GM19372 (cell line): ENCODE results near the gene MTMR12.
A peak's percentile ranks its signal among the peaks of the same experiment; 100 is the strongest.

ENCODE experiments used
- ATAC-seq: cut with Tn5 transposase; IDR thresholded peaks from one replicate; pipeline ENCODE4 v1.9.1; 2021; ENCODE audit warnings: mild to moderate bottlenecking, low read depth, moderate library complexity; ENCODE audit not compliant: unreplicated experiment

MTMR12 gene, protein sequence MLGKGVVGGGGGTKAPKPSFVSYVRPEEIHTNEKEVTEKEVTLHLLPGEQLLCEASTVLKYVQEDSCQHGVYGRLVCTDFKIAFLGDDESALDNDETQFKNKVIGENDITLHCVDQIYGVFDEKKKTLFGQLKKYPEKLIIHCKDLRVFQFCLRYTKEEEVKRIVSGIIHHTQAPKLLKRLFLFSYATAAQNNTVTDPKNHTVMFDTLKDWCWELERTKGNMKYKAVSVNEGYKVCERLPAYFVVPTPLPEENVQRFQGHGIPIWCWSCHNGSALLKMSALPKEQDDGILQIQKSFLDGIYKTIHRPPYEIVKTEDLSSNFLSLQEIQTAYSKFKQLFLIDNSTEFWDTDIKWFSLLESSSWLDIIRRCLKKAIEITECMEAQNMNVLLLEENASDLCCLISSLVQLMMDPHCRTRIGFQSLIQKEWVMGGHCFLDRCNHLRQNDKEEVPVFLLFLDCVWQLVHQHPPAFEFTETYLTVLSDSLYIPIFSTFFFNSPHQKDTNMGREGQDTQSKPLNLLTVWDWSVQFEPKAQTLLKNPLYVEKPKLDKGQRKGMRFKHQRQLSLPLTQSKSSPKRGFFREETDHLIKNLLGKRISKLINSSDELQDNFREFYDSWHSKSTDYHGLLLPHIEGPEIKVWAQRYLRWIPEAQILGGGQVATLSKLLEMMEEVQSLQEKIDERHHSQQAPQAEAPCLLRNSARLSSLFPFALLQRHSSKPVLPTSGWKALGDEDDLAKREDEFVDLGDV

DNA sequence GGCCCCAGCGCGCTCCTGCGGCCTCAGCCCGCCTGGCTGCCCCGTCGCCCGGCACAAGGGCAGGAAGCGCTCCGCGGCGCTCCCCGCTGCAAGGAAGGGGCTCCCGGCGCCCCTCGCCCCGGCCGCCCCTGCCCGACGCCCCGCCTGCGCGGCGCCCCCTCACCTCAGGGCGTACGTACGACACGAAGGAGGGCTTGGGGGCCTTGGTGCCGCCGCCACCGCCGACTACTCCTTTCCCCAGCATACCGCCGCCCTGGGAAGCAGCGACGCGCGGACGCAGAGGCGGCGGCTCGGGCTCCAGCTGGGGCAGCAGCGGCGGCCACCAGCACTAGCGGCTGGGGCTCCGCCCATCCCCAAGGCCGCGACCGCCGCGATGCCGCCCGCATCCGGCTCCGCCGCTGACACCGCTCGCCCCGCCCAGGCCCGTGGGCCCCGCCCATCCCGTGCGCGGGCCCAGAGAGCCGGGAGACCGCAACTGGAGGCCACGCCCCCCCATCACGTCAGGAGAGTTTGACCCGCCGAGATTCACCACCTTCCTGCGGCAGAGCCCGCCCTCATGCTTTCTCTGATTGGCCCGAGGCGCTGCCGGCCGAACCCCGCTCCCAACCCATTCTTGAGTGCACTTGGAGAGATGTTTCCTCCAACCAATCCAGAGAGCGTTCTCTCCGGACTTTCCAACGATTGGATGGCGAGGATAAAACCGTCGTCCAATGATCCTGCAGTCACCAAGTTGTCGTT is at the start of gene MTMR12:
MTMR12 (minus strand) TSS at position 345 of the 738 bp plus-strand sequence; CDS start at position 244, 101 bp downstream.
- ATAC-seq = peak; percentile 89

DNA sequence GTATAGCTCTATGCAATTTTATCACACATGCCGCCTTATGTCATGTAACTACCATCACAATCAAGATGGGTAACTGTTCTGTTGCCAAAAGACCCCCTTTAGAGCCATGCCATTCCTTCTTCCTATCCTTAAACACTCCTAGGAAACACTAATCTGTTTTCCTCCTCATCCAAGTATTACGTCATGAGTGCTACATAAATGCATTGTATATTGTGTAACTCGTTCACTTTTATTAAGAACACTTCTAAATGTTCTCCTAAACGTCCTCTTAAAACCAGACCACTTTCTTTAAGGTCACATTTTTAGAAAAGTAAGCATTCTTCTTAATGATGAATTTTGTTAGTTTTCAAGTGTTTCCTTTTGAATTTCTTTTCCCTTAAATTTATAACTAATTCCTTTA is 49.8 kb upstream of the MTMR12 start:
- ATAC-seq = no peak

DNA sequence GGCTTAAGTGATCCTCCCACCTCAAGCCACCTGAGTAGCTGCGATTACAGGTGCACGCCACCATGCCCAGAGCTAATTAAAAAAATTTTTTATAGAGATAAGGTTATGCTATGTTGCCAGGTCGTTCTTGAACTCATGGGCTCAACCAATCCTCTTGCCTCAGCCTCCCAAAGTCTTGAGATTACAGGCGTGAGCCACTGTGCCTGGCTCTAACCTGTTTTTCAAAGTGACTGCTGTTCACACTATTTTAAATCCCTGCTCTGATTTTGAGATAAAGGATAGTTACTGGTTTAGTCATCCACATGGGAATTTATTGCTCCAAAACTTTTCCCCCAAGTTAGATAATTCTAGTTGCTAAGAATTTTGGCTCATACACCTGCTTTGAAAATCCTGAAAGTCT is 48.2 kb upstream of the MTMR12 start:
- no peak for ATAC-seq

DNA sequence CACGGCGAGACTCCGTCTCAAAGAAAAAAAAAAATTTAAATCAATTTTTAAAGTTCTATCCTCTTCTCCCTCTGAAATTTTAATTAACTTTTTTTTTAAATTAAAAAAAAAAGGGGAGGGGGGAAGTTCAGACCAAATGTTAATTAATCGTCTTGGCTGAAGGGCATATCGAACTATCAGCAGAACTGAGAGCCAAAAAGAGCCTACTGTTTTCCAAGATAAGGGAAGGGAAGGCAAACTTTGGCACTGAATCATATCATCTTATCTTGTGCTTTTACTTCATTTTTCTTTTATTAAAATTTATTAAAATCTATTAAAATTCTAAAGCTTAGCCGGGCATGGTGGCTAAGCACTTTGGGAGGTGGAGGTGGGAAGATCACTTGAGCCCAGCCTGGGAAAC is 45.9 kb upstream of the MTMR12 start:
- ATAC-seq = no peak

DNA sequence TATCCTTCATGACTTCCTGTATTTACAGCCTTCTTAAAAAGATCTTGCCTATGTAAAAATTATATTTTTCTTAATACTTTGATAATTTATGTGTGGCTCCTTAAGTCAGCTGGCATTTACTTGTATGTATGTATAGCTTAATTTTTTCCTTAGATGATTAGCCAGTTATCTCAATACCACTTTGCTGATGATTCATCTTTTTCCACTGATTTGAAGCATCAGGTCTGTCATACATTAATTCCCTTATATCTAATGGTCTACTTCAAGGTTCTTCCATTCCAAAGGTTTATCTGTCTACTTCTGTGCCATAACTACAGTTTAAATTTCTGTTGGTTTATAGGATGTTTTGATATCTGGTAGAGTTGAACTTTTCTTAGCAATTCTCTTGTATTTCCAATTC is 44.9 kb upstream of the MTMR12 start:
- no peak for ATAC-seq

DNA sequence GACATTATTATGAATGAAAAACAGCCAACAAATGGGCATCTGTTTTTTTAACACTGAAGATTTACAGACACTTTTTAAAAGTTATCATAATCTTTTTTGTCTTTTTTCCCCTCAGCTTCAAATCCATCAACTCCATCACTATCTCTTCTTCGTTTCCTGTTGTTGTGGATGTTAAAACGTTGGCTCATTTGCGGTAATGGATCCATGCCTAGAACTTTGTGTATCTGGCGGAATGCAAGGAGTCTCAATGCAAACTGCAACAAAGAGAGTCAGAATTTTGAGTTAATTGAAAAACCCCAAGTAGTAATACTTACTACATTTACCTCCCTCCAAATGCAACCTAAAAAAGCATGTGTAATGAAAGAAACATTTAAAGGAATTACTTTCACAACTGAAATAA is 42.9 kb upstream of the MTMR12 start:
- ATAC-seq = no peak

DNA sequence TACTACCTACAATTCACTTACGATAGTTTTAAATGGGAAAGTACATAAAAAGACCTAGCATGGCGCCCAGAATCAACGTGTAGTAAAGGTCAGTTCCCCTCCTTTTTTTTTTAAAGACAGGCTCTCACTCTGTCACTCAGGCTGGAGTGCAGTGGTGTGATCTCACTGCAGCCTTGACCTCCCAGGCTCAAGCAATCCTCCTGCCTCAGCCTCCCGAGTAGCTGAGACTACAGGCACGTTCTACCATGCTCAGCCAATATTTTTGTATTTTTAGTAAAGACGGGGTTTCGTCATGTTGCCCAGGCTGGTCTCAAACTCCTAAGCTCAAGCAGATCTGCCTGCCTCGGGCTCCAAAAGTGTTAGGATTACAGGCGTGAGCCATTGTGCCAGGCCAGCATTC is 40.7 kb upstream of the MTMR12 start:
- no peak for ATAC-seq

DNA sequence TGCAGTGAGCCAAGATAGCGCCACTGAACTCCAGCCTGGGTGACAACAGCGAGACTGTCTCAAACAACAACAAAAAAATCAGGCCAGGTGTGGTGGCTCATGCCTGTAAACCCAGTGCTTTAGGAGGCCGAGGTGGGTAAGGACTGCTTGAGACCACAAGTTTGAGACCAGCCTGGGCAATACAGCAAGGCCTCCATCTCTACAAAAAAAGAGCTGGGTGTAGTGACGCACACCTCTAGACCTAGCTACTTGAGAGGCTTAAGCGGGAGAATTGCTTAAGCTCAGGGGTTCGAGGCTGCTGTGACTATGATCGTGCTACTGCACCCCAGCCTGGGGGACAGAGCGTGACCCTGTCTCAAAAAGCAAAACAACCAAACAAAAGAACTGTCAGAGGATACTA is 39.9 kb upstream of the MTMR12 start:
- no peak for ATAC-seq

DNA sequence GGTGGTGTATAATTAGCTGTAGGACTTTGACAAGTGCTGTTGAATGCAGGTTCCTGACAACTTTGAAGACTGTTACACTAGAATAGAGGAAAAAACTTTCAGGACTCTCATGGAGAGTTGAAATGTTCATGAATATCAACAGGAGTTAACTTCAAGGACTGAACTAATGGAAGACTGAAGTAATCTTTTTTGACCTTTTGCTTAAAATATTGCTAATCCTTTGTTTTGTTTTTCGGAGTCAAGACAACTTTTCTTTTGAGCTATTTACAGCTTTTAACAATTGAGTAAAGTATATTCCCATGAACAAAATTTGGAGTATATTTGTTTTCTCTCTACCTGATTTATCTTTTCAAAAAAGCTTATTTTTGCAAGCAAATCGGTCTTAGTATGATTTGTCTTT is 34.1 kb upstream of the MTMR12 start:
- no peak for ATAC-seq

DNA sequence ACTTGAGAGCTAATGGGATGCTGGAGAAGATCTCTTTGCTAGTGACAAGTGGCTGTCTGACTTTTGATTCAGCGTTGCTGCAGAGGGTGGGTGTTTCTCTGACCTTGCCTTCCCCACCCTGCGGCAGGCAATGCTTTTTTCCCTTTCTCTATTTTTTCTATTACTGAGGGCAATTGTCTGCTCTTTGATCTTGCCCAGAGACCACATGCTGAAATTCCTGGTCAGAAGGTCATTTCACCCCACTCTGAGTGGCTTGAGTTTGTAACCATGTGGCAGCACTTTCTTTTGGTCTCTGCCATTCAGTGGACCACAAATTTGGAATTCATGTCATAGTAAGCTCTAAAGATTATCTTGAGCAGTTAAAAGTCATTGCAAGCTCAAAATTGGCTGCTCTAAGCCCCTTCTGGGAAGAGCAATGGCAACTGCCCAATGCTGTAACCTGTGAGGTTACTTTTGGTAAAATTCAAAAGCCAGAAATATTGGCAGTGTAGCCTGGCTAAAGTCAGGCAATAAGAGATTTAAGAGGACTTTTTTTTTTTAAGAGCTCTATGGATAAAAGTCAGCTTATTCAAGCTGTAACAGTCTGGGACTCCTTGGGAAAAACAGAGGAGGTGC is 30.4 kb upstream of the MTMR12 start:
- no peak for ATAC-seq

DNA sequence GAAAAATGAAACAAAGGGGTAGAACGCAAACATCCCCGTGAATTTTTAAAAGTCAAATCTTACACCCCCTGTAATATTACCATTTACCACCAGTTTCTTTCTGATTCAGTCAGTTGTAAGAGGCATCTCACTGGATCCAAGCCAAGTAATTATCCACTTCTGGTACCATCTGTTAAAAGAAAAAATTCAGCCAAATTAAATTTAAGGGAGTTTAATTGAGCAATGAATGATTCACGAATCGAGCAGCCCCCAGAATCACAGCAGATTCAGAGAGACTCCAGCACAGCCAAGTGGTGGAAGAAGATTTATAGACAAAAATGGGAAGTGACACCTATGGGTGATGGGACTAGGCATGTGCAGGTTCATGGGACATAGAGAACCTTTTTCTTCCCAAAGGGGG is 29.9 kb upstream of the MTMR12 start:
- no peak for ATAC-seq

DNA sequence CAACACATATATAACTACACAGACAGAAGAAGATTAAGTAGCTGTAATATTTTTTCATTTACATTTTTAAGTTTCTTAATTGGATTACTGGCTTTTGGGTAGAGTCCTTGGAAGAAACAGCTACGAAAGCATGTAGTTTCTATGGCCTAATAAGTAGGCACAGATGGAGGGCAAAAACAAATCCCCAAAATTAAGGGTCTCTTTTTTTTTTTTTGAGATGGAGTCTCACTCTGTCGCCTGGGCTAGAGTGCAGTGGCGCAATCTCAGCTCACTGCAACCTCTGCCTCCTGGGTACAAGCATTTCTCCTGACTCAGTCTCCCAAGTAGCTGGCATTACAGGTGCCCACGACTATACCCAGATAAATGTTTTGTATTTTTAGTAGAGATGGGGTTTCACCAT is 27.1 kb upstream of the MTMR12 start:
- no peak for ATAC-seq

DNA sequence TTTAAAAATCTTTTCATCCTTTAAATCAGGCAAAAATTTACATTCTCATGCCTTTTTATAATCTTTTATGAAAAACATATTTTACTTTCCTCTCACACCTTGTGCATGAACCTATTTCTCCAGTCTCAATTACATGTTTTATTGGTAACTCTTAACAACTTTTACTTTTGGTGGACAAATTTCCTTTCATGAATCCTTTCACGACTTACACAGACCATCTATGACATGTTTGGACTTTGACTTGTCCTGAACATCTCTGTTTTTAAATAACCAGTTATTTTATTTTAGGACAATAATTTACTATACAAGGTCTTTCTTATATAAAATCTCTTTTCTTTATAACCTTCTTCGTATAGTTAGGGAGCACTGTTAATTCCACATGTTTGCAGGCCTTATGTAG is 26.5 kb upstream of the MTMR12 start:
- ATAC-seq = no peak

DNA sequence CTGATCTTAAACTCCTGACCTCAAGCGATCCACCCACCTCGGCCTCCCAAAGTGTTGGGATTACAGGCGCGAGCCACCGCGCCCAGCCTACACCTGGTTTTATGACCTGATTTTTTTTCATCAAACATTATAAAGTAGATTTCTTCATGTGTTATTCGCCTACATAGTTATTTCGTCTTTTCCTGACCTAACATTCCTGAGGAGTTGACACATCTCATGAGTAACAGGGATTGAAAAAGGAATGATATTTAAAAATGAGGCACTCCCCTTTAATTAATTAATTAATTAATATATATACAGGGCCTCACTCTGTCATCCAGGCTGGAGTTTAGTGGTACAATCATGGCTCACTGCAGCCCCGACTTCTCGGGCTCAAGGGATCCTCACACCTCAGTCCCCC is 20.2 kb upstream of the MTMR12 start:
- no peak for ATAC-seq

DNA sequence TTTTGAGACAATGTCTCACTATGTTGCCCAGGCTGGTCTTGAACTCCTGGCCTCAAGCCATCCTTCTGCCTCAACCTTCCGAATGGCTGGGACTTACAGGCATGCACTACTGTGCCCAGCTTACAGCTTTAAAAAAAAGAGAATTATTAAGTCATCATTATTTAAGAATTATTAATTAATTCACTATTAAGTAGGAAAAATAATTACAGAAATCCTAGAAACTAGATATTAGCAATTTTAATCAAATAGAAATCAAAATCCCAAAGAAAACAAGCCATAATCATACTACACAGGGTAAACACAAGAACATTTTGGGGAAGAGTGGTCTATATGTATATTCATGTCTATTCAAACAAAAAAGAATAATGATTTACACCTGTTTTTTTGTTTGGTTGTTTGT is 19.6 kb upstream of the MTMR12 start:
- no peak for ATAC-seq

DNA sequence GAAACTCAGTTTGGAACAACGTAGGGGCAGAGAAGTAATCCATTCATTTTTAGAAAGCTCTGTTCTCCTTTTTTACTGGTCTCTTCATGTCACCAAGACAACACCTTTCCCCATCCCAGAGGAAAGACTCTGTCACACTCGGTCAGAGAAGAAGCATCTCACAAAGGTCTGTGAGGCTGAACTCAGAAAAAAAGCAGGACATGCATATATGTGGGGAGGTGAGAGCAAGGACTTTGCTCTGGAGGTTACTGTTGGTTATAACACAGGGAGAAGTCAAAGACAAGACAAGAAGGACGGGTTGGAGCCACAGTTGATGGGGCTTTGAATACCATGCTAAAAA is 19.2 kb upstream of the MTMR12 start:
- ATAC-seq = no peak

DNA sequence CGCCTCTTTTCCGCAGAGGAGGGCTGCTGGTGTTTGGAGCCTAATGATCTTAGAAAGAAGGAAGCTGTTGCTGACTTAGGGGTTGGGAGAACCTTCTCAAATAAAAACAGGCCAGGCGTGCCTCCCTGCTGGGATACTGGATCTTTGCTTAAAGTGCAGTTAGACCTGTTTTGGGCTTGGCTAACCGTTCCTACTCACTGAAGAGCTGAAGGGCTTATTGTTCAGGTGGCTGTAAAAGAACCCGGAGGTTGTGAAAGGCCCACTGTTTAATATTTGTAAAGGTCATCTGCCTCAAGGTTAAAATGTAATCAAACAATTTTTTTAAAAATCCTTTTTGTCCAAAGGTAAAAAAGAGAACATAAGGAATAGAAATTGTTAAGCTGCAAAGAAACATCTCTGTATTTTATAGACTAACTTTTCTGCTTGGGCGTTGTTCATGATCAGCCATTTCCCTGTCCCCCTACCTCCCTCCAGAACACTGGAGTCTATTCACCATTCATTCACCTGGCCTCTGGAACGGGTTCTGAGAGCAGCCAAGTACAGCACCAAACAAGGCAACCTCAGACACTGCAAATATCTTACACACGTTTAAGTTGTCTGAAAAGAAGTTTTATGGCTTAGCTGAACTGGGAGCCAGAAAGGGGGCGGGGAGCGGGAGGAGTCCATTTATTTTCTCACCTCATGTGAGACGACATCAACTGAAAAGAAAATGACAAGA is 18.6 kb upstream of the MTMR12 start:
- ATAC-seq = no peak

DNA sequence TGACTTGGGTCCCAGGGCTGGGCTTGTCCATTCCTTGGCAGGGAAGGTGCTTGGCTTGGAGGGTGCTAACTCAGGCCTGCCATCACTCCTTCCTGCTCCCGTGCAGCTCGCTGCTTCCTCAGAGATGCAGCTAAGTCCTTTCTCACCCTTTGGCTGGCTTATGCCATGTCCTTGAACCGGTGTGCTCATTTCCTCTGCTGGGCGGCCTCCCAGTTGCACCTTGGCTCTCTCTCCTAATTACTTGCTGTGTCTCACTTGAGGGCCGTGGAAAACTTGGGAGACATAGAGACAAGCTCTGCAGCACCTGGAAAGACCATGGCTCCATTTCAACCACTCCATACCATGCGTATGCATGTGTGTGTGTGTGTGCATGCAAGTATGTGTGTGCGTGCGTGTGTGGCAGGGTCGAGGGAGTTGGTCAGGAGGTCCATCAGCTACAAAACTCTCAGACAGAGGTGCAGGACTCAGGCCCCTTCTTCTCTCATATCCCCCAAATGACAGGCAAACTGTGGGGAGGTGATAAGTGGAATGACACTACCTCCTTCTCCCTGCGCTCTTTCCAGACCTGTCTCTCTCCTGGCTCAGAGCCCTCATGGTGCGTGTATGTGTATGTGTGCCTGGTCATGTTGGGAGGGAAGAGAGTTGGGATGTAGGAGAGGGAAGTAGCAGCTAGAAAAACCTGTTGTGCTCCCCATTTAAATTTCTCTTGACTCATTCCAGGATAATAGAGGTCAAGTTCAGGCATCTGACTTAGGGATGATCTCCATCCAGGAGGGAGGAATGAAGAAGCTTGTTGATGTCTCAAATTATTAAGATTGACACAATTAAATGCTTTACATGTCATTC is 17.6 kb upstream of the MTMR12 start:
- ATAC-seq = no peak

DNA sequence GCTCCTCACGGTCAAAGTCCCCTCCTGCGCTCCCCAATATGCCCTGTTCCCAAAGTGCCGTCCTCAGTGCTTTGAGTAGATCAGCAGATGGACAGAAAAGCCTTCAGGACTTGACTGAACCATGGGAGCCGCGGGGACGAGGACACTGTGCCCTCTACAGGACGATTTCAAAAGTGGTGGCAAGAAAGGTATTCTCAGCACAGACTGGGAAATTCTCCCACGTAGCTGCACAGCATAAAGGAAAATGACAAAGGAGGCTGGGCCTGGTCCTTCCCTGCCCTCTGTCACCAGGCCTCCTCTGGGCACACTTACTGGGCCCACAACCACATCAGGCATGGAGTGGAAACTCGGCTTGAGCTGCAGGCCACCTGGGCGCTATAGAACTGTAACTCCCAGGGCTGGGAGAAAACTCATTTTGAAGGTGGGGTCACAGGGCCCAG is 16.7 kb upstream of the MTMR12 start:
- peak; percentile 87 for ATAC-seq
